GM12878 (cell line): ENCODE results near the gene UHMK1. TPM values are rescaled to one million over a fixed set of nuclear protein-coding genes. Genes with fewer than 3 reads are reported as not detected.

Experiments
- ATAC-seq: fragments of 200-7000 bp; cut with Tn5 transposase; 3 replicates; pipeline ENCODE4 v1.9.1; 2020; ENCODE audit warnings: mild to moderate bottlenecking, moderate library complexity
- Bru-seq: library from RNA; stranded (reverse); fragments of 400-500 nt; gene quantifications from one replicate; lab custom pipeline; 2021; lab: Mats Ljungman, UMichigan
- BruChase-seq, 2 experiments: library from RNA; stranded (reverse); fragments of 400-500 nt; gene quantifications; one replicate each; lab custom pipeline; 2021; lab: Mats Ljungman, UMichigan
- BruUV-seq: library from RNA; stranded (reverse); fragments of 400-500 nt; replicated peaks from 2 replicates; lab custom pipeline; 2021; lab: Mats Ljungman, UMichigan
- CTCF ChIA-PET: fragments of 300-600 bp; sonication (Branson Sonifier 250); formaldehyde crosslinking; extraction: SDS; loops from one replicate; lab custom pipeline; 2021; ENCODE audit warnings: inconsistent platforms; lab: Yijun Ruan, JAX
- POLR2A ChIA-PET: fragments of 350-600 bp; formaldehyde crosslinking; extraction: SDS; loops from one replicate; lab custom pipeline; 2021; ENCODE audit warnings: inconsistent platforms; lab: Charles Lee
- RAD21 ChIA-PET: fragments of 300-600 bp; sonication (Branson Sonifier 250); formaldehyde crosslinking; loops from one replicate; lab custom pipeline; 2023; ENCODE audit warnings: antibody characterized with exemption; ENCODE audit not compliant: unreplicated experiment; lab: Charles Lee
- SMC1A ChIA-PET: fragments of 300-600 bp; sonication (Branson Sonifier 250); formaldehyde crosslinking; loops from one replicate; lab custom pipeline; 2023; ENCODE audit not compliant: unreplicated experiment, uncharacterized antibody; lab: Charles Lee
- DNase-seq: peaks from one replicate; pipeline ENCODE4 v3.0.0-alpha.2; 2011; ENCODE audit warnings: low read depth, low spot score
- FAIRE-seq: peaks from 3 replicates; lab custom pipeline; 2011; peaks lifted over from hg19 to GRCh38; lab: Jason Lieb, UNC
- H2AFZ ChIP-seq: 2 replicates; pipeline ENCODE4 v1.6.0; 2011; ENCODE audit warnings: low read depth, low read length, control low read depth; ENCODE audit not compliant: control insufficient read depth
- H3K27ac ChIP-seq: 2 replicates; pipeline ENCODE4 v1.5.1; 2011; ENCODE audit warnings: control low read depth; ENCODE audit not compliant: control insufficient read depth, insufficient read depth
- H3K27me3 ChIP-seq, 2 experiments: replicated peaks in 1 of 2; 2 replicates each; pipeline versions ENCODE4 v1.6.0 to v1.6.1; 2011; ENCODE audit warnings: low read length in 1 of 2; ENCODE audit not compliant: control insufficient read depth in 2 of 2, insufficient read depth in 2 of 2
- H3K36me3 ChIP-seq, 2 experiments: 2 replicates each; pipeline ENCODE4 v1.5.1; 2011; ENCODE audit warnings: low read length in 1 of 2; ENCODE audit not compliant: control insufficient read depth in 2 of 2, insufficient read depth in 2 of 2
- H3K4me1 ChIP-seq: 2 replicates; pipeline ENCODE4 v1.6.1; 2011; ENCODE audit warnings: mild to moderate bottlenecking, low read length, moderate library complexity, mixed read lengths; ENCODE audit not compliant: control insufficient read depth, insufficient read depth
- H3K4me2 ChIP-seq: 2 replicates; pipeline ENCODE4 v1.6.0; 2011; ENCODE audit warnings: control low read depth; ENCODE audit not compliant: control insufficient read depth, insufficient read depth
- H3K4me3 ChIP-seq: fragments of 200-600 bp; sonication (generic); 2 replicates; pipeline ENCODE4 v1.5.1; 2016
- H3K79me2 ChIP-seq: 2 replicates; pipeline ENCODE4 v1.6.0; 2011; ENCODE audit warnings: low read length; ENCODE audit not compliant: control insufficient read depth, insufficient read depth
- H3K9ac ChIP-seq: 2 replicates; pipeline ENCODE4 v1.8.0; 2011; ENCODE audit warnings: low read length, control low read depth, mixed read lengths; ENCODE audit not compliant: control insufficient read depth, insufficient read depth
- H3K9me3 ChIP-seq: replicated peaks from 3 replicates; pipeline ENCODE4 v1.5.1; 2011; ENCODE audit warnings: mild to moderate bottlenecking, low read length; ENCODE audit not compliant: control insufficient read depth, insufficient read depth
- H4K20me1 ChIP-seq: 2 replicates; pipeline ENCODE4 v1.6.0; 2011; ENCODE audit not compliant: control insufficient read depth, insufficient read depth
- BRCA1 ChIP-seq: IDR thresholded peaks from 2 replicates; pipeline ENCODE4 v1.6.1; 2011; ENCODE audit warnings: low read depth, low read length, improper control_type of control experiment
- CHD4 ChIP-seq: fragments of 200-600 bp; sonication (generic); IDR thresholded peaks from 2 replicates; pipeline ENCODE4 v1.6.1; 2016; ENCODE audit warnings: mild to moderate bottlenecking
- LARP7 ChIP-seq: fragments of 450-650 bp; IDR thresholded peaks from 2 replicates; pipeline ENCODE4 v1.6.1; 2017; ENCODE audit warnings: mild to moderate bottlenecking
- MYB ChIP-seq: fragments of 150-350 bp; IDR thresholded peaks from 2 replicates; pipeline ENCODE4 v1.6.1; 2014; ENCODE audit warnings: mild to moderate bottlenecking, low read depth, low read length, borderline replicate concordance
- SIN3A ChIP-seq: IDR thresholded peaks from 2 replicates; pipeline ENCODE4 v1.6.1; 2012; ENCODE audit warnings: low read depth, low read length, improper control_type of control experiment
- WGBS: methylation state at CpG from one replicate; pipeline ENCODE4 v1.1.6; 2016; ENCODE audit warnings: low lambda C conversion rate; ENCODE audit not compliant: insufficient replicate concordance, insufficient coverage; ENCODE audit errors: missing lambda C conversion rate; 5-methylcytosine and 5-hydroxymethylcytosine counted together
- in situ Hi-C: fragments of 300-500 bp; cut with MboI; formaldehyde crosslinking; loops from 9 replicates; pipeline ENCODE4 v1.14.3; 2018; ENCODE audit warnings: mixed read lengths
- intact Hi-C: fragments of 100-400 bp; cut with micrococcal nuclease; formaldehyde crosslinking; loops from one replicate; pipeline ENCODE4 v1.14.2; 2022; ENCODE audit not compliant: unreplicated experiment
- long read RNA-seq, 2 experiments: library from polyadenylated mRNA; unstranded; transcript quantifications; one replicate each; pipeline ENCODE4 v2.0.0, GENCODE V29; 2019 to 2020
- polyA minus RNA-seq, 3 experiments: library from RNA; depleted of rRNA, polyadenylated mRNA; stranded (reverse); fragments of >200 nt; gene quantifications; 2 replicates each; pipeline ENCODE4 v1.2.3, GENCODE V29; 2011
- polyA plus RNA-seq, 11 experiments: library from polyadenylated mRNA; depleted of rRNA in 4 of 11; unstranded in 6 of 11; stranded (reverse) in 5 of 11; fragments of >200 nt; fragmentation: Nextera tagmentation in 4 of 11; fragmentation: Illumina TruSeq in 1 of 11; extraction: Ambion mirVana in 4 of 11; extraction: Trizol in 1 of 11; gene quantifications; 1 replicate in 1 of 11; 2 replicates in 10 of 11; pipeline versions ENCODE4 v1.2.1 to v1.2.3, GENCODE V29; 2011 to 2016; ENCODE audit warnings: inconsistent platforms in 2 of 11, missing spikeins in 2 of 11, low read depth in 1 of 11
- total RNA-seq, 4 experiments: library from RNA; depleted of rRNA in 3 of 4; stranded (reverse); fragments of >200 nt in 3 of 4; fragmentation: Illumina TruSeq in 1 of 4; extraction: Trizol in 1 of 4; gene quantifications; 2 replicates each; pipeline versions ENCODE4 v1.2.1 to v1.2.3, GENCODE V29; 2013 to 2021
- TF ChIP-seq, protein P1 (sequence below): IDR thresholded peaks from 2 replicates; pipeline ENCODE4 v1.6.1; 2012; ENCODE audit warnings: low read length, inconsistent platforms
- TF ChIP-seq, protein P2 (sequence below): fragments of 450-650 bp; IDR thresholded peaks from 2 replicates; pipeline ENCODE4 v1.6.1; 2017; ENCODE audit warnings: mild to moderate bottlenecking
- TF ChIP-seq, protein P3 (sequence below): fragments of 450-650 bp; formaldehyde crosslinking; IDR thresholded peaks from 2 replicates; pipeline ENCODE4 v1.4.0; 2020; ENCODE audit warnings: mild to moderate bottlenecking, moderate library complexity

UHMK1 gene, protein sequence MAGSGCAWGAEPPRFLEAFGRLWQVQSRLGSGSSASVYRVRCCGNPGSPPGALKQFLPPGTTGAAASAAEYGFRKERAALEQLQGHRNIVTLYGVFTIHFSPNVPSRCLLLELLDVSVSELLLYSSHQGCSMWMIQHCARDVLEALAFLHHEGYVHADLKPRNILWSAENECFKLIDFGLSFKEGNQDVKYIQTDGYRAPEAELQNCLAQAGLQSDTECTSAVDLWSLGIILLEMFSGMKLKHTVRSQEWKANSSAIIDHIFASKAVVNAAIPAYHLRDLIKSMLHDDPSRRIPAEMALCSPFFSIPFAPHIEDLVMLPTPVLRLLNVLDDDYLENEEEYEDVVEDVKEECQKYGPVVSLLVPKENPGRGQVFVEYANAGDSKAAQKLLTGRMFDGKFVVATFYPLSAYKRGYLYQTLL
- 56.8 and 59.3 TPM in 2 replicates for total RNA-seq (2013; cell fraction: nucleolus; rRNA removed)
- total RNA-seq (2014; rRNA removed) = 37.2 and 48.3 TPM in 2 replicates
- 42.4 and 43.3 TPM in 2 replicates for total RNA-seq (2014; rRNA removed; fragmentation: Illumina TruSeq; extraction: Trizol)
- 30.3 and 31.8 TPM in 2 replicates for total RNA-seq (2021)
- 11.8 TPM for polyA plus RNA-seq (2011; ENCODE audit: low read depth)
- 52.7 and 83.5 TPM in 2 replicates for polyA plus RNA-seq (2011; rRNA removed)
- 13.4 and 16.6 TPM in 2 replicates for polyA plus RNA-seq (2011; cell fraction: cytosol; rRNA removed)
- 18.5 and 21.8 TPM in 2 replicates for polyA plus RNA-seq (2011; cell fraction: nucleus; rRNA removed)
- polyA plus RNA-seq (2012) = 22.8 and 25.3 TPM in 2 replicates
- polyA plus RNA-seq (2014; fragmentation: Illumina TruSeq; extraction: Trizol) = 28.2 and 36.4 TPM in 2 replicates
- polyA plus RNA-seq (2014; fragmentation: Nextera tagmentation; extraction: Ambion mirVana) = 10 to 100 TPM in 1 of 2 experiments, 1 to 10 TPM in 1; 5.7 to 12.9 TPM
- polyA plus RNA-seq (2014; rRNA removed) = 16.4 and 18.9 TPM in 2 replicates
- 10 to 100 TPM; 20.0 to 28.4 TPM for polyA plus RNA-seq (2016; fragmentation: Nextera tagmentation; extraction: Ambion mirVana)
- 43.2 and 62.6 TPM in 2 replicates for polyA minus RNA-seq (2011; rRNA and poly(A)+ RNA removed)
- polyA minus RNA-seq (2011; cell fraction: cytosol; rRNA and poly(A)+ RNA removed) = 23.7 and 26.2 TPM in 2 replicates
- polyA minus RNA-seq (2011; cell fraction: nucleus; rRNA and poly(A)+ RNA removed) = 16.9 and 18.6 TPM in 2 replicates
- percentile 91 among the genes with signal in this experiment for Bru-seq, nascent RNA
- percentile 99 among the genes with signal in this experiment for BruChase-seq, experiment 1, labeled RNA remaining after a 6-hour chase
- percentile 97 among the genes with signal in this experiment for BruChase-seq, experiment 2, labeled RNA remaining after a 2-hour chase
- long read RNA-seq, experiment 1, full-length matches to known transcripts = 10 of 12 reads
- long read RNA-seq, experiment 1, partial matches to known transcripts = 0 of 12 reads
- long read RNA-seq, experiment 1, other reads (novel, unspliced or antisense) = 2 of 12 reads
- long read RNA-seq, experiment 2, full-length matches to known transcripts = 75 of 124 reads
- long read RNA-seq, experiment 2, partial matches to known transcripts = 5 of 124 reads
- long read RNA-seq, experiment 2, other reads (novel, unspliced or antisense) = 44 of 124 reads

DNA sequence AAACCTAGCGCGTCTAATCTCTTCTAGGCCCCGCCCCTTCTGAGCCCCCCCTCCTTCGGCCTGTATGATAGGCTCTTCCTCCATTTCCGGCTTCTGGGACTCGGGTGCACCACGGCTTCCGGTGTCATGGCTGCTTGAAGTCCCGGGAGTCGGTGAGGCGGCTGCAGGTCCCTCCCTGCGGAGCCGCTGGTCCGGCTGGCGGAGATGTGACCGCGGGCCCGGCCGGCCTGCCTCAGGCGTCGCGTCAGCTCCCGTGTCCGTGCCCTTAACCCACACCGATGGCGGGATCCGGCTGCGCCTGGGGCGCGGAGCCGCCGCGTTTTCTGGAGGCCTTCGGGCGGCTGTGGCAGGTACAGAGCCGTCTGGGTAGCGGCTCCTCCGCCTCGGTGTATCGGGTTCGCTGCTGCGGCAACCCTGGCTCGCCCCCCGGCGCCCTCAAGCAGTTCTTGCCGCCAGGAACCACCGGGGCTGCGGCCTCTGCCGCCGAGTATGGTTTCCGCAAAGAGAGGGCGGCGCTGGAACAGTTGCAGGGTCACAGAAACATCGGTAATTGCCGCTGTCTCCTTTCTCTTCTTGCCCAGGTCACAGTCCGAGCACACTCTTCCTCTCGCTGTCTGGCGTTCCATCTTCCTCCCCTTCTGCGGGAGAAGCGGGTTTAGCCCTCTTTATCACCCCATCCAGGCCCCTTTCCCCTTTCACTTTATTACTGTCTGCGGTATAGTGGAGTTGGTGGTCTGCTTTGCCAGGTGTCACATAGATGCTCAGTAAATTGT lies at the start of gene UHMK1:
Gene UHMK1 (plus strand): TSS at position 96 of the 773 bp plus-strand sequence. CDS start 183 bp downstream, at position 279.
- in situ Hi-C loops = no loop called here
- TF ChIP-seq, protein P1, sequence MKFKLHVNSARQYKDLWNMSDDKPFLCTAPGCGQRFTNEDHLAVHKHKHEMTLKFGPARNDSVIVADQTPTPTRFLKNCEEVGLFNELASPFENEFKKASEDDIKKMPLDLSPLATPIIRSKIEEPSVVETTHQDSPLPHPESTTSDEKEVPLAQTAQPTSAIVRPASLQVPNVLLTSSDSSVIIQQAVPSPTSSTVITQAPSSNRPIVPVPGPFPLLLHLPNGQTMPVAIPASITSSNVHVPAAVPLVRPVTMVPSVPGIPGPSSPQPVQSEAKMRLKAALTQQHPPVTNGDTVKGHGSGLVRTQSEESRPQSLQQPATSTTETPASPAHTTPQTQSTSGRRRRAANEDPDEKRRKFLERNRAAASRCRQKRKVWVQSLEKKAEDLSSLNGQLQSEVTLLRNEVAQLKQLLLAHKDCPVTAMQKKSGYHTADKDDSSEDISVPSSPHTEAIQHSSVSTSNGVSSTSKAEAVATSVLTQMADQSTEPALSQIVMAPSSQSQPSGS = no peak; the same call in 1 of the 2 replicates
- TF ChIP-seq CHD4 (no peak), MYB (no peak), BRCA1 (no peak), LARP7 (peak; percentile 85), SIN3A (0 out of 2 replicates have a peak, but pooled peaks have one; percentile 40)
- TF ChIP-seq, protein P2, sequence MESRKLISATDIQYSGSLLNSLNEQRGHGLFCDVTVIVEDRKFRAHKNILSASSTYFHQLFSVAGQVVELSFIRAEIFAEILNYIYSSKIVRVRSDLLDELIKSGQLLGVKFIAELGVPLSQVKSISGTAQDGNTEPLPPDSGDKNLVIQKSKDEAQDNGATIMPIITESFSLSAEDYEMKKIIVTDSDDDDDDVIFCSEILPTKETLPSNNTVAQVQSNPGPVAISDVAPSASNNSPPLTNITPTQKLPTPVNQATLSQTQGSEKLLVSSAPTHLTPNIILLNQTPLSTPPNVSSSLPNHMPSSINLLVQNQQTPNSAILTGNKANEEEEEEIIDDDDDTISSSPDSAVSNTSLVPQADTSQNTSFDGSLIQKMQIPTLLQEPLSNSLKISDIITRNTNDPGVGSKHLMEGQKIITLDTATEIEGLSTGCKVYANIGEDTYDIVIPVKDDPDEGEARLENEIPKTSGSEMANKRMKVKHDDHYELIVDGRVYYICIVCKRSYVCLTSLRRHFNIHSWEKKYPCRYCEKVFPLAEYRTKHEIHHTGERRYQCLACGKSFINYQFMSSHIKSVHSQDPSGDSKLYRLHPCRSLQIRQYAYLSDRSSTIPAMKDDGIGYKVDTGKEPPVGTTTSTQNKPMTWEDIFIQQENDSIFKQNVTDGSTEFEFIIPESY = no peak
- TF ChIP-seq, protein P3, sequence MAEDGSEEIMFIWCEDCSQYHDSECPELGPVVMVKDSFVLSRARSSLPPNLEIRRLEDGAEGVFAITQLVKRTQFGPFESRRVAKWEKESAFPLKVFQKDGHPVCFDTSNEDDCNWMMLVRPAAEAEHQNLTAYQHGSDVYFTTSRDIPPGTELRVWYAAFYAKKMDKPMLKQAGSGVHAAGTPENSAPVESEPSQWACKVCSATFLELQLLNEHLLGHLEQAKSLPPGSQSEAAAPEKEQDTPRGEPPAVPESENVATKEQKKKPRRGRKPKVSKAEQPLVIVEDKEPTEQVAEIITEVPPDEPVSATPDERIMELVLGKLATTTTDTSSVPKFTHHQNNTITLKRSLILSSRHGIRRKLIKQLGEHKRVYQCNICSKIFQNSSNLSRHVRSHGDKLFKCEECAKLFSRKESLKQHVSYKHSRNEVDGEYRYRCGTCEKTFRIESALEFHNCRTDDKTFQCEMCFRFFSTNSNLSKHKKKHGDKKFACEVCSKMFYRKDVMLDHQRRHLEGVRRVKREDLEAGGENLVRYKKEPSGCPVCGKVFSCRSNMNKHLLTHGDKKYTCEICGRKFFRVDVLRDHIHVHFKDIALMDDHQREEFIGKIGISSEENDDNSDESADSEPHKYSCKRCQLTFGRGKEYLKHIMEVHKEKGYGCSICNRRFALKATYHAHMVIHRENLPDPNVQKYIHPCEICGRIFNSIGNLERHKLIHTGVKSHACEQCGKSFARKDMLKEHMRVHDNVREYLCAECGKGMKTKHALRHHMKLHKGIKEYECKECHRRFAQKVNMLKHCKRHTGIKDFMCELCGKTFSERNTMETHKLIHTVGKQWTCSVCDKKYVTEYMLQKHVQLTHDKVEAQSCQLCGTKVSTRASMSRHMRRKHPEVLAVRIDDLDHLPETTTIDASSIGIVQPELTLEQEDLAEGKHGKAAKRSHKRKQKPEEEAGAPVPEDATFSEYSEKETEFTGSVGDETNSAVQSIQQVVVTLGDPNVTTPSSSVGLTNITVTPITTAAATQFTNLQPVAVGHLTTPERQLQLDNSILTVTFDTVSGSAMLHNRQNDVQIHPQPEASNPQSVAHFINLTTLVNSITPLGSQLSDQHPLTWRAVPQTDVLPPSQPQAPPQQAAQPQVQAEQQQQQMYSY (CRISPR knock-in tag) = no peak

More for the DNA sequence above, at the start of gene UHMK1:
- under 1% methylated on average over 54 of the region's 61 CpGs for WGBS
- Histone ChIP-seq H3K36me3 (peaks cover 0 to 17% of the 10 kb centered on the region in 2 experiments; a peak in 2 of 4 replicates), H2AFZ (peak within 1 kb of the TSS; percentile 86), H3K27me3 (no peaks in the 10 kb centered on the region), H3K4me3 (peak within 1 kb of the TSS; percentile 92), H3K4me2 (peak within 1 kb of the TSS; percentile 89), H3K9me3 (no peaks in the 10 kb centered on the region), H3K79me2 (peaks cover 47% of the 10 kb centered on the region), H3K4me1 (no peaks in the 10 kb centered on the region), H4K20me1 (no peaks in the 10 kb centered on the region), H3K27ac (peak within 1 kb of the TSS; percentile 90), H3K9ac (peak within 1 kb of the TSS; percentile 92)
- DNase-seq (no peak), FAIRE-seq (no peak), ATAC-seq (peak; percentile 98)
- ChIA-PET RAD21 (interaction anchor here (0.8 to 1.6 kb wide), 3 partner anchors 33 to 302 kb away, joined by 3 to 4 read pairs (median 4); no protein-coding TSS in a partner anchor), CTCF (interaction anchor here (0.9 to 1.0 kb wide), 2 partner anchors 13 to 141 kb away, joined by 3 to 4 read pairs; no protein-coding TSS in a partner anchor), SMC1A (interaction anchor here (0.6 to 1.4 kb wide), 4 partner anchors 33 to 460 kb away, joined by 3 to 5 read pairs (median 4); no protein-coding TSS in a partner anchor), POLR2A (no interaction called here)
- intact Hi-C loops = loop anchor here (5.0 to 10.0 kb wide), 2 partner anchors 141 to 307 kb away; no protein-coding TSS in a partner anchor
- BruUV-seq = TSS peak; percentile 56
